GM23338 (cell line): ENCODE data around the gene RAB33B. TPM values are rescaled to one million over a fixed set of nuclear protein-coding genes. Genes with fewer than 3 reads are reported as not detected.

ENCODE experiments used
- ATAC-seq: fragments of 200-7000 bp; cut with Tn5 transposase; 3 replicates; pipeline ENCODE4 v1.9.1; 2020
- DNase-seq: peaks from one replicate; pipeline ENCODE4 v3.0.0-alpha.2; 2015; ENCODE audit warnings: low spot score
- H2AFZ ChIP-seq: fragments of 200-600 bp; sonication (generic); 2 replicates; pipeline ENCODE4 v1.8.0; 2016; ENCODE audit warnings: antibody characterized with exemption, mild to moderate bottlenecking, moderate library complexity
- H3F3A ChIP-seq: fragments of 200-600 bp; sonication (generic); replicated peaks from 2 replicates; pipeline ENCODE4 v1.8.0; 2017; ENCODE audit warnings: antibody characterized with exemption, mixed run types, low read depth
- H3K27ac ChIP-seq: fragments of 200-600 bp; sonication (generic); 2 replicates; pipeline ENCODE4 v1.6.1; 2016; ENCODE audit warnings: low read depth
- H3K27me3 ChIP-seq: fragments of 200-600 bp; sonication (generic); 2 replicates; pipeline ENCODE4 v1.8.0; 2016; ENCODE audit warnings: mild to moderate bottlenecking, mixed run types, moderate library complexity; ENCODE audit not compliant: insufficient read depth
- H3K36me3 ChIP-seq: fragments of 200-600 bp; sonication (generic); 2 replicates; pipeline ENCODE4 v1.8.0; 2016; ENCODE audit warnings: mild to moderate bottlenecking; ENCODE audit not compliant: insufficient read depth
- H3K4me1 ChIP-seq: fragments of 200-600 bp; sonication (generic); 2 replicates; pipeline ENCODE4 v1.8.0; 2016; ENCODE audit warnings: mild to moderate bottlenecking, moderate library complexity; ENCODE audit not compliant: insufficient read depth
- H3K4me2 ChIP-seq: fragments of 200-600 bp; sonication (generic); 2 replicates; pipeline ENCODE4 v1.7.1; 2017; ENCODE audit warnings: mixed run types
- H3K4me3 ChIP-seq: fragments of 200-600 bp; sonication (generic); 2 replicates; pipeline ENCODE4 v1.6.1; 2016; ENCODE audit warnings: mixed run types
- H3K79me2 ChIP-seq: fragments of 200-600 bp; sonication (generic); replicated peaks from 2 replicates; pipeline ENCODE4 v1.8.0; 2017; ENCODE audit warnings: mild to moderate bottlenecking; ENCODE audit not compliant: insufficient read depth
- H3K9me2 ChIP-seq: fragments of 200-600 bp; sonication (generic); 2 replicates; pipeline ENCODE4 v1.8.0; 2017; ENCODE audit not compliant: insufficient read depth
- H4K20me1 ChIP-seq: fragments of 200-600 bp; sonication (generic); replicated peaks from 2 replicates; pipeline ENCODE4 v1.8.0; 2017; ENCODE audit warnings: mild to moderate bottlenecking; ENCODE audit not compliant: insufficient read depth
- H3K27ac Mint-ChIP-seq: 2 replicates; pipeline ENCODE4 v1.8.0; 2020; ENCODE audit warnings: inconsistent platforms, mild to moderate bottlenecking, moderate library complexity, mixed read lengths
- H3K27me3 Mint-ChIP-seq: 3 replicates; pipeline ENCODE4 v1.8.0; 2022; ENCODE audit warnings: low read depth, mild to moderate bottlenecking, moderate library complexity, mixed read lengths, inconsistent platforms; ENCODE audit not compliant: insufficient read depth, poor library complexity
- H3K36me3 Mint-ChIP-seq: 3 replicates; pipeline ENCODE4 v1.8.0; 2021; ENCODE audit warnings: low read depth, mild to moderate bottlenecking, inconsistent platforms, moderate library complexity, mixed read lengths
- H3K4me1 Mint-ChIP-seq: 3 replicates; pipeline ENCODE4 v1.8.0; 2020; ENCODE audit warnings: mild to moderate bottlenecking, inconsistent platforms, mixed read lengths
- H3K4me3 Mint-ChIP-seq: 3 replicates; pipeline ENCODE4 v1.8.0; 2021; ENCODE audit warnings: moderate library complexity, mild to moderate bottlenecking, inconsistent platforms, mixed read lengths
- H3K9me3 Mint-ChIP-seq: 3 replicates; pipeline ENCODE4 v1.8.0; 2020; ENCODE audit warnings: moderate library complexity, mild to moderate bottlenecking, inconsistent platforms, mixed read lengths
- CREB1 ChIP-seq: fragments of 250-450 bp; sonication (Bioruptor Pico); IDR thresholded peaks from 2 replicates; pipeline ENCODE4 v1.5.0; 2020; ENCODE audit warnings: low read depth, mild to moderate bottlenecking, moderate library complexity
- CTCF ChIP-seq, 2 experiments: fragments of 200-600 bp in 1 of 2; sonication (generic) in 1 of 2; conservative IDR thresholded peaks; 2 replicates each; pipeline versions ENCODE4 v1.5.1 to v1.6.1; 2016 to 2017; ENCODE audit warnings: antibody characterized with exemption in 2 of 2, low read depth in 2 of 2, mild to moderate bottlenecking in 2 of 2, moderate library complexity in 1 of 2
- ETS1 ChIP-seq: IDR thresholded peaks from 2 replicates; pipeline ENCODE4 v1.6.1; 2016; ENCODE audit warnings: antibody characterized with exemption
- EZH2 ChIP-seq: fragments of 200-600 bp; sonication (generic); IDR thresholded peaks from one replicate; pipeline ENCODE4 v1.8.0; 2017; ENCODE audit warnings: antibody characterized with exemption, mild to moderate bottlenecking, low read depth; ENCODE audit not compliant: unreplicated experiment
- EZH2phosphoT487 ChIP-seq: fragments of 200-600 bp; sonication (generic); IDR thresholded peaks from one replicate; pipeline ENCODE4 v1.8.1; 2018; ENCODE audit warnings: antibody characterized with exemption; ENCODE audit not compliant: unreplicated experiment
- JUNB ChIP-seq: IDR thresholded peaks from one replicate; pipeline ENCODE4 v1.6.1; 2016; ENCODE audit warnings: antibody characterized with exemption; ENCODE audit not compliant: unreplicated experiment
- POLR2AphosphoS5 ChIP-seq: IDR thresholded peaks from 2 replicates; pipeline ENCODE4 v1.6.1; 2016; ENCODE audit warnings: antibody characterized with exemption, low read depth
- REST ChIP-seq: IDR thresholded peaks from one replicate; pipeline ENCODE4 v1.6.1; 2018; ENCODE audit warnings: antibody characterized with exemption; ENCODE audit not compliant: unreplicated experiment
- STAT1 ChIP-seq: IDR thresholded peaks from one replicate; pipeline ENCODE4 v1.6.1; 2016; ENCODE audit warnings: antibody characterized with exemption; ENCODE audit not compliant: unreplicated experiment
- ZNF331 ChIP-seq: fragments of 250-450 bp; sonication (Bioruptor Pico); IDR thresholded peaks from 2 replicates; pipeline ENCODE4 v1.5.0; 2020; ENCODE audit warnings: low read depth, mild to moderate bottlenecking, moderate library complexity
- ZNF462 ChIP-seq: fragments of 250-450 bp; sonication (Bioruptor Pico); IDR thresholded peaks from 2 replicates; pipeline ENCODE4 v1.5.0; 2020; ENCODE audit warnings: mild to moderate bottlenecking, moderate library complexity
- polyA plus RNA-seq: library from polyadenylated mRNA; unstranded; fragments of >200 nt; fragmentation: Nextera tagmentation; extraction: Ambion mirVana; gene quantifications from 2 replicates; pipeline ENCODE4 v1.2.1, GENCODE V29; 2016
- total RNA-seq: library from RNA; depleted of rRNA; stranded (reverse); fragments of >200 nt; shearing (Covaris generic); gene quantifications from 2 replicates; pipeline ENCODE4 v1.2.3, GENCODE V29; 2014

Gene RAB33B
- total and polyA plus RNA-seq, 2 experiments from 2014 or later, result 9.9 to 17.5 TPM

- TF ChIP-seq ZNF462 (no peak), JUNB (no peak), CREB1 (no peak)
Observed at GRCh38 chr4:139458543-139458942, 4.6 kb downstream of the RAB33B start (continued).

- Mint-ChIP-seq H3K27me3 (peaks cover 4% of the 10 kb centered on the region), H3K36me3 (peaks cover 8% of the 10 kb centered on the region; the same call in 2 of the 3 replicates), H3K27ac (no peak overlapping the region), H3K4me3 (no peak overlapping the region; the same call in 2 of the 3 replicates), H3K4me1 (peaks cover 63% of the 10 kb centered on the region), H3K9me3 (peaks cover under 1% of the 10 kb centered on the region; the same call in 1 of the 3 replicates)
- DNase-seq, result no peak
- Histone ChIP-seq H3K27me3 (no peaks in the 10 kb centered on the region), H3K36me3 (no peaks in the 10 kb centered on the region), H4K20me1 (peaks cover 8% of the 10 kb centered on the region; the same call in 1 of the 2 replicates), H3K9me2 (no peaks in the 10 kb centered on the region), H3K27ac (peak overlapping the region; percentile 97; the same call in 1 of the 2 replicates), H3K79me2 (peaks cover 88% of the 10 kb centered on the region), H3K4me3 (no peak overlapping the region), H3K4me1 (peaks cover 44% of the 10 kb centered on the region), H2AFZ (no peak overlapping the region), H3K4me2 (no peak overlapping the region), H3F3A (peaks cover 7% of the 10 kb centered on the region; the same call in 1 of the 2 replicates)
- no peak for ATAC-seq
- TF ChIP-seq EZH2phosphoT487 (no peak), ZNF331 (CRISPR knock-in tag) (no peak), ETS1 (no peak), REST (no peak), EZH2 (no peak), STAT1 (no peak), JUNB (no peak), POLR2AphosphoS5 (no peak), CTCF (conservative IDR thresholded peaks at IDR 0.05; ENCODE audit: low read depth in 2 of 2) (no peak)
Observed at GRCh38 chr4:139458999-139459398, 5.1 kb downstream of the RAB33B start.
